Measurements from ENCODE around the gene PRRG3.

Gene PRRG3

GRCh38 chrX:151723156-151723760, 28.0 kb downstream of the PRRG3 start:
- DNase-seq (ENCODE audit: low read depth, low spot score): no peak
- no CpG with 5 or more reads among the region's 7 CpGs for WGBS (ENCODE audit: insufficient coverage, insufficient read length)
- no peak overlapping the region for H3K27ac ChIP-seq (ENCODE audit: low read length)
- H3K36me3 ChIP-seq (ENCODE audit: control insufficient read depth, insufficient read depth, low read length): no peaks in the 10 kb centered on the region
- H3K9me3 ChIP-seq (ENCODE audit: control insufficient read depth, insufficient read depth, low read length): no peaks in the 10 kb centered on the region
- H3K4me1 ChIP-seq (ENCODE audit: control insufficient read depth, insufficient read depth, low read length): peaks cover 4% of the 10 kb centered on the region
- H3K4me3 ChIP-seq (ENCODE audit: low read length): no peak overlapping the region
- H3K27me3 ChIP-seq (ENCODE audit: control insufficient read depth, insufficient read depth, low read length): no peaks in the 10 kb centered on the region

GRCh38 chrX:151724563-151725337, 29.5 kb downstream of the PRRG3 start:
- H3K36me3 ChIP-seq (ENCODE audit: control insufficient read depth, insufficient read depth, low read length): no peaks in the 10 kb centered on the region
- H3K27me3 ChIP-seq (ENCODE audit: control insufficient read depth, insufficient read depth, low read length): no peaks in the 10 kb centered on the region
- H3K27ac ChIP-seq (ENCODE audit: low read length): no peak overlapping the region
- no peak for DNase-seq (ENCODE audit: low read depth, low spot score)
- H3K4me1 ChIP-seq (ENCODE audit: control insufficient read depth, insufficient read depth, low read length): peaks cover 4% of the 10 kb centered on the region
- no peaks in the 10 kb centered on the region for H3K9me3 ChIP-seq (ENCODE audit: control insufficient read depth, insufficient read depth, low read length)
- WGBS (ENCODE audit: insufficient coverage, insufficient read length): no CpG with 5 or more reads among the region's 7 CpGs
- H3K4me3 ChIP-seq (ENCODE audit: low read length): no peak overlapping the region

GRCh38 chrX:151725338-151725614, 30.0 kb downstream of the PRRG3 start:
- Histone ChIP-seq H3K36me3 (ENCODE audit: control insufficient read depth, insufficient read depth, low read length) (no peaks in the 10 kb centered on the region), H3K4me3 (ENCODE audit: low read length) (no peak overlapping the region), H3K4me1 (ENCODE audit: control insufficient read depth, insufficient read depth, low read length) (peaks cover 4% of the 10 kb centered on the region), H3K27me3 (ENCODE audit: control insufficient read depth, insufficient read depth, low read length) (no peaks in the 10 kb centered on the region), H3K9me3 (ENCODE audit: control insufficient read depth, insufficient read depth, low read length) (no peaks in the 10 kb centered on the region), H3K27ac (ENCODE audit: low read length) (no peak overlapping the region)
- no peak for DNase-seq (ENCODE audit: low read depth, low spot score)
- WGBS (ENCODE audit: insufficient coverage, insufficient read length): no CpG with 5 or more reads among the region's 1 CpG

GRCh38 chrX:151726751-151727150, 31.5 kb downstream of the PRRG3 start:
- Histone ChIP-seq H3K27me3 (ENCODE audit: control insufficient read depth, insufficient read depth, low read length) (no peaks in the 10 kb centered on the region), H3K27ac (ENCODE audit: low read length) (no peak overlapping the region), H3K9me3 (ENCODE audit: control insufficient read depth, insufficient read depth, low read length) (no peaks in the 10 kb centered on the region), H3K4me3 (ENCODE audit: low read length) (no peak overlapping the region), H3K36me3 (ENCODE audit: control insufficient read depth, insufficient read depth, low read length) (no peaks in the 10 kb centered on the region), H3K4me1 (ENCODE audit: control insufficient read depth, insufficient read depth, low read length) (peaks cover 4% of the 10 kb centered on the region)
- DNase-seq (ENCODE audit: low read depth, low spot score): no peak
- WGBS (ENCODE audit: insufficient coverage, insufficient read length): no CpG with 5 or more reads among the region's 5 CpGs

- Histone ChIP-seq H3K36me3 (ENCODE audit: control insufficient read depth, insufficient read depth, low read length) (no peaks in the 10 kb centered on the region), H3K27ac (ENCODE audit: low read length) (no peak overlapping the region), H3K27me3 (ENCODE audit: control insufficient read depth, insufficient read depth, low read length) (no peaks in the 10 kb centered on the region), H3K4me3 (ENCODE audit: low read length) (no peak overlapping the region), H3K9me3 (ENCODE audit: control insufficient read depth, insufficient read depth, low read length) (no peaks in the 10 kb centered on the region), H3K4me1 (ENCODE audit: control insufficient read depth, insufficient read depth, low read length) (peaks cover 4% of the 10 kb centered on the region)
- DNase-seq (ENCODE audit: low read depth, low spot score): no peak
- WGBS (ENCODE audit: insufficient coverage, insufficient read length): no CpG with 5 or more reads among the region's 4 CpGs
Measured at GRCh38 chrX:151727346-151727745, 32.1 kb downstream of the PRRG3 start.

- WGBS (ENCODE audit: insufficient coverage, insufficient read length): no CpG with 5 or more reads among the region's 4 CpGs
- H3K36me3 ChIP-seq (ENCODE audit: control insufficient read depth, insufficient read depth, low read length): no peaks in the 10 kb centered on the region
- no peaks in the 10 kb centered on the region for H3K27me3 ChIP-seq (ENCODE audit: control insufficient read depth, insufficient read depth, low read length)
- no peak overlapping the region for H3K4me3 ChIP-seq (ENCODE audit: low read length)
- no peak for DNase-seq (ENCODE audit: low read depth, low spot score)
- H3K9me3 ChIP-seq (ENCODE audit: control insufficient read depth, insufficient read depth, low read length): no peaks in the 10 kb centered on the region
- no peaks in the 10 kb centered on the region for H3K4me1 ChIP-seq (ENCODE audit: control insufficient read depth, insufficient read depth, low read length)
- H3K27ac ChIP-seq (ENCODE audit: low read length): no peak overlapping the region
Measured at GRCh38 chrX:151729056-151729725, 33.9 kb downstream of the PRRG3 start.

GRCh38 chrX:151734446-151734845, 39.2 kb downstream of the PRRG3 start, which contains the start of gene CNGA2:
Gene CNGA2, plus strand, starts transcription at chrX:151734746. Its CDS starts 3,738 bp downstream, at chrX:151738484.
- Histone ChIP-seq H3K4me1 (ENCODE audit: control insufficient read depth, insufficient read depth, low read length) (no peaks in the 10 kb centered on the region), H3K27me3 (ENCODE audit: control insufficient read depth, insufficient read depth, low read length) (no peaks in the 10 kb centered on the region), H3K9me3 (ENCODE audit: control insufficient read depth, insufficient read depth, low read length) (no peaks in the 10 kb centered on the region), H3K36me3 (ENCODE audit: control insufficient read depth, insufficient read depth, low read length) (no peaks in the 10 kb centered on the region), H3K4me3 (ENCODE audit: low read length) (no peak within 1 kb of the TSS), H3K27ac (ENCODE audit: low read length) (no peak within 1 kb of the TSS)
- no CpG with 5 or more reads among the region's 4 CpGs for WGBS (ENCODE audit: insufficient coverage, insufficient read length)
- no peak for DNase-seq (ENCODE audit: low read depth, low spot score)

- no peak overlapping the region for H3K27ac ChIP-seq (ENCODE audit: low read length)
- no peak for DNase-seq (ENCODE audit: low read depth, low spot score)
- no peak overlapping the region for H3K4me3 ChIP-seq (ENCODE audit: low read length)
- no CpG with 5 or more reads among the region's 2 CpGs for WGBS (ENCODE audit: insufficient coverage, insufficient read length)
- H3K27me3 ChIP-seq (ENCODE audit: control insufficient read depth, insufficient read depth, low read length): no peaks in the 10 kb centered on the region
- no peaks in the 10 kb centered on the region for H3K9me3 ChIP-seq (ENCODE audit: control insufficient read depth, insufficient read depth, low read length)
- no peaks in the 10 kb centered on the region for H3K4me1 ChIP-seq (ENCODE audit: control insufficient read depth, insufficient read depth, low read length)
- no peaks in the 10 kb centered on the region for H3K36me3 ChIP-seq (ENCODE audit: control insufficient read depth, insufficient read depth, low read length)
Measured at GRCh38 chrX:151735219-151735618, 40.0 kb downstream of the PRRG3 start.

- WGBS (ENCODE audit: insufficient coverage, insufficient read length): no CpG with 5 or more reads among the region's 6 CpGs
- Histone ChIP-seq H3K27me3 (ENCODE audit: control insufficient read depth, insufficient read depth, low read length) (no peaks in the 10 kb centered on the region), H3K9me3 (ENCODE audit: control insufficient read depth, insufficient read depth, low read length) (no peaks in the 10 kb centered on the region), H3K4me3 (ENCODE audit: low read length) (no peak overlapping the region), H3K27ac (ENCODE audit: low read length) (no peak overlapping the region), H3K36me3 (ENCODE audit: control insufficient read depth, insufficient read depth, low read length) (no peaks in the 10 kb centered on the region), H3K4me1 (ENCODE audit: control insufficient read depth, insufficient read depth, low read length) (no peaks in the 10 kb centered on the region)
- no peak for DNase-seq (ENCODE audit: low read depth, low spot score)
Measured at GRCh38 chrX:151736685-151737084, 41.4 kb downstream of the PRRG3 start.

- Histone ChIP-seq H3K9me3 (ENCODE audit: control insufficient read depth, insufficient read depth, low read length) (no peaks in the 10 kb centered on the region), H3K36me3 (ENCODE audit: control insufficient read depth, insufficient read depth, low read length) (no peaks in the 10 kb centered on the region), H3K4me1 (ENCODE audit: control insufficient read depth, insufficient read depth, low read length) (no peaks in the 10 kb centered on the region), H3K4me3 (ENCODE audit: low read length) (no peak overlapping the region), H3K27ac (ENCODE audit: low read length) (no peak overlapping the region), H3K27me3 (ENCODE audit: control insufficient read depth, insufficient read depth, low read length) (no peaks in the 10 kb centered on the region)
- DNase-seq (ENCODE audit: low read depth, low spot score): no peak
- no CpG with 5 or more reads among the region's 5 CpGs for WGBS (ENCODE audit: insufficient coverage, insufficient read length)
Measured at GRCh38 chrX:151737494-151737893, 42.2 kb downstream of the PRRG3 start.

Data from iPS DF 6.9 (cell line).